ENCODE measurements around the gene CSF3.
"Not testable (repeated sequence)": the region's sequence is repeated elsewhere in the genome, so short reads cannot be mapped to it uniquely, and the experiment has no call there.

CSF3 gene

DNA sequence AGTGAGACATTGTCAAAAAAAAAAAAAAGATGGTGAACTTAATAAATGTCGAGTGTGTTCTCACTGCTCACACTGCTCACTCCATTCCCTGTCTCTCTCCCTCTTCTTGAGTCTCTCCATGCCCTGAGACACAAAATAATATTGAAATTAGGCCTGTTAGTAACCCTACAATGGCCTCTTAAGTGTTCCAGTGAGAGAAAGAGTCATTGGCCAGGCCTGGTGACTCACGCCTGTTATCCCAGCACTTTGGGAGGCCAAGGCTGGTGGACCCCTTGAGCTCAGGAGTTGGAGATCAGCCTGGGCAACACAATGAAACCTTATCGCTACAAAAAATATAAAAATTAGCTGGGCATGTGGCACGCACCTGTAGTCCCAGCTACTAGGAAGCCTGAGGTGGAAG lies 16.2 kb upstream of the CSF3 start:
- no peak for DNase-seq

DNA sequence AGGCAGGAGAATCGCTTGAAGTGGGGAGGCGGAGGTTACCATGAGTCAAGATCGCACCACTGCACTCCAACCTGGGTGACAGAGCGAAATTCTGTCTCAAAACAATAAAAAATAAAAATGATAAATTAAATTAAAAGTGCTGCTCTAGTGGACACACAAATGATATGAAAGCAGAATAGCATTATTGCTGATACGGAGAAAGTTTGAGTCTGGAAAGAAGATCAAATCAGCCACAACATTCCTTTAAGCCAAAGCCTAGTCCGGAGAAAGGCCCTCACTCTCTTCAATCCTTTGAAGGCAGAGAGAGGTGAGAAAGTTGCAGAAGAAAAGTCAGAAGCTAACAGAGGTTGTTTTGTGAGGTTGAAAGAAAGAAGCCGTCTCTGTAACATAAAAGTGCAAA lies 15.1 kb upstream of the CSF3 start:
- DNase-seq, result no peak

DNA sequence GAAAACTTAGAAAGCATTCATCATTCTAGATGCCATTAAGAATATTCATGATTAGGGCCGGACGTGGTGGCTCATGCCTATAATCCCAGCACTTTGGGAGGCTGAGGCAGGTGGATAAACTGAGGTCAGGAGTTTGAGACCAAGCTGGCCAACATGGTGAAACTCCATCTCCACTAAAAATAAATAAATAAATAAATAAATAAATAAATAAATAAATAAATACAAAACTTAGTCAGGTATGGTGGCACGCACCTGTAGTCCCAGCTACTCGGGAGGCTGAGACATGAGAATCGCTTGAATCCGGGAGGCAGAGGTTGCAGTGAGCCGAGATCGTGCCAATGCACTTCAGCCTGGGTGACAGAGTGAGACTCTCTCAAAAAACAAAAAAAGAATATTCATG lies 13.9 kb upstream of the CSF3 start:
- DNase-seq, result not testable (repeated sequence)

DNA sequence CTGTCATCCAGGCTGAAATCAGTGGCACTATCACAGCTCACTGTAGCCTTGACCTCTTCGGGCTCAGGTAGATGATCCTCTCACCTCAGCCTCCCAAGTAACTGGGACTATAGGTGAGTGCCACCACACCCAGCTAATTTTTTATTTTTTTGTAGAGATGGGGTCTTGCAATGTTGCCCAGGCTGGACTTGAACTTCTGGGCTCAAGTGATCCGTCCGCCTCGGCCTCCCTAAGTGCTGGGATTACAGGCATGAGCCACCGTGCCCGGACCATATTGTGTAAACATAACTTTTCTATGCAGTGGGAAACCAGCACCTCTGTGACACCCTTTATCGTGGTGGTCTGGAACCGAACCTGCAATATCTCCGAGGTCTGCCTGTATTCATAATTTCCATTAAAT lies 11.2 kb upstream of the CSF3 start:
- DNase-seq, result no peak

DNA sequence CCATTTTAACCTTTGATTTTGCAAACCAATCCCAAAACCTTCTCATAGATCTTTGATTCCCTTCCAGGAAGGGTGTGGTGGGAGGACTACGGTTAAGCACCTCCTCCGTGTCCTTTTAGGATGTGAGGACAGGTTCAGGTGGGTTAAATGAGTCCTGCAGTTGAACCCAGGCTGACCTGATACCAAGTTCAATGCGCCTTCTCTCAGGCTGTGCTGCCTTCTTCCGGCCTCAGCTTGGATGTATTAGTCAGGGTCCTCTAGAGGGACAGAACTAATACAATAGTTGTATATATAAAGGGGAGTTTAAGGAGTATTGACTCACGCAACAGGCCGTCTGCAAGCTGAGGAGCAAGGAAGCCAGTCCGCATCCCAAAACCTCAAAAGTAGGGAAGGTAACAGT lies 10.5 kb upstream of the CSF3 start:
- DNase-seq, result no peak

DNA sequence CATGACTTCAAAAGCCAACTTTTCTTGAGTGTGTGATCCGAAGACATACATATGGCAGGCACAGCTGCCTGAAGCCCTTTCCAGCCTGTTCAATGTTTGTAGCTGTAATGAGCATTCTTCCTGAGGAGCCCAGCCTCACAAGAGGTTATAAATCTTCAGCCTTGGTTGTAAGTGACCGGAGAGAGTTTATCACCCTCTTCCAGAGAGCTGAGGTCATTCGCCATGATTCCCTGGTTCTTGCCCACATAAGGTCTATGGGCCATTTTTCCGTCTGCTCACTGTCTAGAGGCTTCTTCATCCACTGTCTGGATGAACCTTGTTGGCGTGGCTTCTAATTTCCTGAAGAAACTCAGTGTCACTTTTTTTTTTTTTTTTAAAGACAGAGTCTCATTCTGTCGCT lies 9.7 kb upstream of the CSF3 start:
- DNase-seq, result no peak

DNA sequence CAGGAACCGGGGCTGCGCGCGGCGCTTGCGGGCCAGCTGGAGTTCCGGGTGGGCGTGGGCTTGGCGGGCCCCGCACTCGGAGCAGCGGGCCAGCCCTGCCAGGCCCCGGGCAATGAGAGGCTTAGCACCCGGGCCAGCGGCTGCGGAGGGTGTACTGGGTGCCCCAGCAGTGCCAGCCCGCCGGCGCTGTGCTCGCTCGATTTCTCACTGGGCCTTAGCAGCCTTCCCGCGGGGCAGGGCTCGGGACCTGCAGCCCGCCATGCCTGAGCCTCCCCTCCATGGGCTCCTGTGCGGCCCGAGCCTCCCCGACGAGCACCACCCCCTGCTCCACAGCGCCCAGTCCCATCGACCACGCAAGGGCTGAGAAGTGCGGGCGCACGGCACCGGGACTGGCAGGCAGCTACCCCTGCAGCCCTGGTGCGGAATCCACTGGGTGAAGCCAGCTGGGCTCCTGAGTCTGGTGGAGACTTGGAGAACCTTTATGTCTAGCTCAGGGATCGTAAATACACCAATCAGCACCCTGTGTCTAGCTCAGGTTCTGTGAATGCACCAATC lies 4.2 kb upstream of the CSF3 start:
- not testable (repeated sequence) for DNase-seq

DNA sequence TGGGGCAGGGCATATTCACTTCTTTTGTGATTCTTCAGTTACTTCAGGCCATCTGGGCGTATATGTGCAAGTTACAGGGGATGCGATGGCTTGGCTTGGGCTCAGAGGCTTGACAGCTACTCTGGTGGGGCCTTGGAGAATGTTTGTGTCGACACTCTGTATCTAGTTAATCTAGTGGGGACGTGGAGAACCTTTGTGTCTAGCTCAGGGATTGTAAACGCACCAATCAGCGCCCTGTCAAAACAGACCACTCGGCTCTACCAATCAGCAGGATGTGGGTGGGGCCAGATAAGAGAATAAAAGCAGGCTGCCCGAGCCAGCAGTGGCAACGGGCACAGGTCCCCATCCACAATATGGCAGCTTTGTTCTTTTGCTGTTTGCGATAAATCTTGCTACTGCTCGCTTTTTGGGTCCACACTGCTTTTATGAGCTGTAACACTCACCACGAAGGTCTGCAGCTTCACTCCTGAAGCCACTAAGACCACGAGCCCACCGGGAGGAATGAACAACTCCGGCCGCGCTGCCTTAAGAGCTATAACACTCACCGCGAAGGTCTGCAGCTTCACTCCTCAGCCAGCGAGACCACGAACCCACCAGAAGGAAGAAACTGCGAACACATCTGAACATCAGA lies 3.1 kb upstream of the CSF3 start:
- not testable (repeated sequence) for DNase-seq

DNA sequence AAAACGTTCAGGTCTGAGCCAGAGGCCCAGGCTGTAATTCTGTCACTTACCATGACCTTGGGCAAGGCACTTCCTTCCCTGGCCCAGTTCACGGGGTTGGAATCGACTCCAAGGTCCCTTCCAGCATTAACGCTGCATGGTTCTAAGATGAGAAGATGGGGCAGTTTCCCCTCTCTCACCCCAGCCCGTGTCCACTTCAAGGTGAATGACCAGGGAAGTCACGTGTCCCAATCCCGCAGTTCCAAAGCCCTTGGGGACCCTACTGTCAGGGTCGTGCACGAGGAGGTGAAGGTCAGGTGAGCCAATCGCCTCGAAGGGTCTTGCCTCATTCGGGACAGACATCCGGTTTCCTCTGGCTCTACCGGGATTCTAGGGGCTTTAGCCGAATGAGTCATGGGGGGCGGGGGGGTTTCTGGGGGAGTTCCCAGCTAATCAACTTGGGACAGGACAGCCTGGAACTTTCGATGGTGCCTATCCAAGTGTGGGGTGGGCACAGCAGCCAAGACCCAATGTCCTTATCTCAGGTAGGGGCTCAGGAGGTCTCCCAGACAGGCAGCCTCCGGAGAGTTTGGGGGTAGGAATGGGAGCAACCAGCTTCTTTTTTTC lies 762 bp upstream of the CSF3 start:
- DNase-seq, result no peak

DNA sequence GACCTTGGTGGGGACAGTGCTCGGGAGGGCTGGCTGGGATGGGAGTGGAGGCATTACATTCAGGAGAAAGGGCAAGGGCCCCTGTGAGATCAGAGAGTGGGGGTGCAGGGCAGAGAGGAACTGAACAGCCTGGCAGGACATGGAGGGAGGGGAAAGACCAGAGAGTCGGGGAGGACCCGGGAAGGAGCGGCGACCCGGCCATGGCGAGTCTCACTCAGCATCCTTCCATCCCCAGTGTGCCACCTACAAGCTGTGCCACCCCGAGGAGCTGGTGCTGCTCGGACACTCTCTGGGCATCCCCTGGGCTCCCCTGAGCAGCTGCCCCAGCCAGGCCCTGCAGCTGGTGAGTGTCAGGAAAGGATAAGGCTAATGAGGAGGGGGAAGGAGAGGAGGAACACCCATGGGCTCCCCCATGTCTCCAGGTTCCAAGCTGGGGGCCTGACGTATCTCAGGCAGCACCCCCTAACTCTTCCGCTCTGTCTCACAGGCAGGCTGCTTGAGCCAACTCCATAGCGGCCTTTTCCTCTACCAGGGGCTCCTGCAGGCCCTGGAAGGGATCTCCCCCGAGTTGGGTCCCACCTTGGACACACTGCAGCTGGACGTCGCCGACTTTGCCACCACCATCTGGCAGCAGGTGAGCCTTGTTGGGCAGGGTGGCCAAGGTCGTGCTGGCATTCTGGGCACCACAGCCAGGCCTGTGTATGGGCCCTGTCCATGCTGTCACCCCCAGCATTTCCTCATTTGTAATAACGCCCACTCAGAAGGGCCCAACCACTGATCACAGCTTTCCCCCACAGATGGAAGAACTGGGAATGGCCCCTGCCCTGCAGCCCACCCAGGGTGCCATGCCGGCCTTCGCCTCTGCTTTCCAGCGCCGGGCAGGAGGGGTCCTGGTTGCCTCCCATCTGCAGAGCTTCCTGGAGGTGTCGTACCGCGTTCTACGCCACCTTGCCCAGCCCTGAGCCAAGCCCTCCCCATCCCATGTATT lies 1.1 kb downstream of the CSF3 start:
- DNase-seq, result no peak

DNA sequence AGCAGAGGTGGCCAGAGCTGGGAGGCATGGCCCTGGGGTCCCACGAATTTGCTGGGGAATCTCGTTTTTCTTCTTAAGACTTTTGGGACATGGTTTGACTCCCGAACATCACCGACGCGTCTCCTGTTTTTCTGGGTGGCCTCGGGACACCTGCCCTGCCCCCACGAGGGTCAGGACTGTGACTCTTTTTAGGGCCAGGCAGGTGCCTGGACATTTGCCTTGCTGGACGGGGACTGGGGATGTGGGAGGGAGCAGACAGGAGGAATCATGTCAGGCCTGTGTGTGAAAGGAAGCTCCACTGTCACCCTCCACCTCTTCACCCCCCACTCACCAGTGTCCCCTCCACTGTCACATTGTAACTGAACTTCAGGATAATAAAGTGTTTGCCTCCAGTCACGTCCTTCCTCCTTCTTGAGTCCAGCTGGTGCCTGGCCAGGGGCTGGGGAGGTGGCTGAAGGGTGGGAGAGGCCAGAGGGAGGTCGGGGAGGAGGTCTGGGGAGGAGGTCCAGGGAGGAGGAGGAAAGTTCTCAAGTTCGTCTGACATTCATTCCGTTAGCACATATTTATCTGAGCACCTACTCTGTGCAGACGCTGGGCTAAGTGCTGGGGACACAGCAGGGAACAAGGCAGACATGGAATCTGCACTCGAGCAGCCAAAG lies 2.3 kb downstream of the CSF3 start:
- DNase-seq, result no peak

DNA sequence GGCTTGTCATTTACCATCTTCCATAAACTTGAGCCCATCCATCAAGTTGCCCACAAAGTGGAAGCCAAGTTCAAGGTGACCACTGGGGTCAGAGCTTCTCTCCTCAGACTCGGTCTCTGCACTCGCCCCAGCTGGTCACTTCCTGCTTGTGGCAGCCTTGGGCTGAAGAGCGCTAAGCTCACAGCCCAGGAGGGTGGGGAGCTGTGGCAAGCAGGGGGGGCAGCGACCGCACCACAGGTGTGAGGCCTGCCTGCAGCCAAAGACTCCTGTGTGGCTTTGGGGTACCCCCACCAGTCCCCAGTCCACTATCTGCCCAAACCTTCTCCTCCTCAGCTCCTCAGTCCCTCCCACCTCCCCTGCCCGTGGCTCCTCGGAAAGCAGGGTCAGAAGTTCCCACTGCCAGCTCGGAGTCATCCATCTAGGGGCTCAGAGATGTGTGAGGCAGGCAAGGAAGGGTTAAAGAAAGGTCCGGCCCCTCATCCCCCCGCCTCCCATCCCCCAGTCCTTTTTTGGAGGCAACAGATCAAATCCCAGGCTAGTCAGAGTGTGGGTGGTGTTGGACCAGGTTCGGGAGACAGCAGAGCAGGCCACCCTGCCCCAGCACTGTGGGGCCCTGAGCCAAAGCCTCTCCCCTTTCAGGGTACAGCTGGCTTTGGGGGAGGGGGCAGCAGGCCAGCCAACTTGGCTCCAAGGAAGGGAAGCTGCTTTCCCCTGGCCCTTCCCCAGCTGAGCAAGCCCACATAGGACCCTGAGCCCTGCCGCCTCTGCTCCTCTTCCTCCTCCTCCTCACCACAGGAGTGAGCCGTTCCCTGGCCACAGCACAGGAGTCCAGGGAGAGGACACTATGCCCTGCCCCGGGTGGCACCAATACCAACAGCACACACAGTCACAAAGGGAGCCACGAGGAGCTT lies 3.2 kb downstream of the CSF3 start:
- no peak for DNase-seq

DNA sequence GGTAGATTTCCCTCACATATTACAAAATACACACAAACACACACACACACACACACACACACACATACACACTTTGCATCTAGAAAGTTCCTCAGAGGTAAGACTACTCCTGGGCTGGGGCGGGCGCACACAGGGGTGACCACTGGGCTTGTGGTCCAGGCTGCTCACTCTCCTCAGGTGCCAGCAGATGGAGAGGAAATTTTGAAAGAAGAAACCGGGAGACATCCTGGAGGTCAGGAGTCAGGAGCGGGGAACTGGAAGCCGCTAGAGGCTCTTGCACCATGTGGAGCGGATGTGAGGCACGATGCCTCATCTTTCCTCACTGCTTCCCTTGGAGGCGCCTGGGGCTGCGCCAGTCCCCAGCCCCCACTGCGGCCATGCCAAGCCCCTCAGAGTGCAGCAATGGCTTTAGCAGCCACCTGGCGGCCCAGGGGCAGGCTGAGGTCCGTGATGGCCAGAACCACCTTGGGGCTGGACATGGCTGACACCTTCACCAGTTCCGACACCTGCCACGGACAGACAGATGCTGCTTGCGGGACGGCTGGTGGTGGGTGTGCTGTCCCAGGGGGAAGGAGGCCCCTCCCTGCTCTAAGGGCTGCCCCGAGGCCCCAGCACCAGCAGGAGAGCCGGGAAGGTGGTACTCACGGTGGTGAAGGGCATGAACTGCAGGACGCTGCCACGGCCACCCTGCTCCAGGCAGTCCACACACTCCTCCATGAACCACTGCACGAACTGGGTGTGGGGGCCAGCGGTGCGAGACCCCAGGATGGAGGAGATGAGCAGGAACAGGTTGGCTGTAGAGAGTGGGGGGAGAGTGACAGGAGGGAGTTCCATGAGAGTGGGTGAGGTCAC lies 4.1 kb downstream of the CSF3 start:
- DNase-seq, result no peak

DNA sequence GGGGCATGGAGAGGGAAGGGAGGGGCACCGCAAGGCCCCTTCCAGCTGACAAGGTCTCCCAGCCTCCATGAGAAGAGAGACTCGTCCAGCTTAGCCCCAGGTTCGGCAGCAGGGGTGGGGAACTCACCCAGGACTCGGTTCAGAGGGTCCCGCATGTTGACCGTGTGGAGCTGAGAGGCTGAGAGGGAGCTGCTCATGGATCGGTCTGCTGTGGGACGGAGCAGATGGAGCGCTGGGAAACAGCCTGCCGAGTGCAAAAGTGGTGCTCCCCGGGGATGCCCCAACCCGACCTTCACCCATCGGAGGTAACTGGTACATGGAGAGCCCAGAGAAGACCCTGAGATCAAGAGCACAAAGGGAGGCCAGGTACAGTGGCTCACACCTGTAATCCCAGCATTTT lies 4.9 kb downstream of the CSF3 start:
- no peak for DNase-seq

DNA sequence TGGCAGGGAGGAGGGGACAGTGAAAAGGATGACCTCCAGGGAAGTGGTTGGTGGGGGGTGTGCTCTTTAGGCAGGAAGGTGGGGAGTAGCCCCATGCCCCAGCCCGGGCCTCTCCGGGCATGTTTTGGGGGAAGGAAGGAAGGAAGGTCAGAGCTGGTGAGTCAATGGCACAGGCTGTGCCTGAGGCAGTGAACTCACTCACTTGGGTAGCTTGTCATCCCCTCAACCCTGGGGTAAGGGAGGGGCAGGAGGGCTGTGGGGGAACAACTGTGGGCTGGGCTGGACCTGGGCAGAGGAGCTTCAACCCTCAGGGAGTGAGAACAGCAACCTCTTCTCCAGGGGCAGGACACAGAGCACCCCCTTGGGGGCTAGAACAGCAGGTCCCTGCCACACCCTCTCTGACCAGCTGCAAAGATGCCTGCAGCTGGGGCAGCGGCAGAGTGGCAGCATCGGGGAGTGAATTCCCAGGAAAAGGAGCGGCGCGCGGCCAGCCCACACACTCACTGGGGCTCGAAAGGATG lies 6.3 kb downstream of the CSF3 start:
- DNase-seq, result no peak

DNA sequence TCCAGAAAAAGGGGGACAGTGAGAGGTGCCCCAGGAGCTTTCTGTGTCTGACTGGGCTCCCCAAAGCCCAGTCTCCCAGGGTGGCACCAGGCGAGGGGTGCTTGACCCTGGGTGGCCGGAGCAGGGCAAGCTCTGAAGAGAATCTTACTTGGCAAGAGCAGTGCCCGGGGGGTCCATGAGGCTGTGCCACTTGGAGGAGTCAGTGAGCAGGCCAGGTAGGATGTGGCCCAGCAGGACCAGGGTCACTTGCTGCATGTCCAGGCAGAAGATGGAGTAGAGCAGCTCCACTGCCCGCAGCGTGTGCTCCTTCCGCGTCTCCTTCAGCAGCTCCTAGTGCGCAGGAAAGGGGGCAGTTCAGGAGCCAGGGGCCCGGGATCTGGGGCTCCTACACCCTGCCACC lies 7.3 kb downstream of the CSF3 start:
- DNase-seq, result no peak

DNA sequence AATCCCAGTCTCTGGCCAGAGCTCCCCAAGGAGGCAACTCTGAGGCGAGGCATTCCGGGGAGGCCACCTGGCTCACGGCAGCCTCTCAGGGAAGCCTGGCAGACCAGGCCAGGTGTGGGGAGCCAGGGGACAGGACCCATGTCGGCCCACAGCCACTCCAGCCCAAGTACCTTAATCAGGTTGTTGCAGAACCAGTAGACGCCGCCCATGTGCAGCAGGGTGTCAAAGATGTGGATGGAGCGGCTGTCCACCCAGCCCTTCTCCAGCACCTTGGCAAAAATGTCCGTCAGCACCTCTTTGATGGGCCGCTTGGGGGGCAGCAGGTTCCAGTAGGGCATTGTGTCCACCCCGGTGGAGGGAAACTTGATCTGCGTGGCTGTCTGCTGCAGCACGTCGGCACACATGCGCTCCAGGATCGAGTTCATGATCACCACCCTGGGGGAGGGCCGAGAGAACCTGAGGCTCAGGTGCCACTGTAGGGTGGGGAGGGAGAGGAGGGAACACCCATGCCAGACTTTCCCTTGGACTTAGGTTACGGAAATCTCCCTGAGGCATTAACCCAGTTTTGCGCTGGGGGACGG lies 7.8 kb downstream of the CSF3 start:
- no peak for DNase-seq

DNA sequence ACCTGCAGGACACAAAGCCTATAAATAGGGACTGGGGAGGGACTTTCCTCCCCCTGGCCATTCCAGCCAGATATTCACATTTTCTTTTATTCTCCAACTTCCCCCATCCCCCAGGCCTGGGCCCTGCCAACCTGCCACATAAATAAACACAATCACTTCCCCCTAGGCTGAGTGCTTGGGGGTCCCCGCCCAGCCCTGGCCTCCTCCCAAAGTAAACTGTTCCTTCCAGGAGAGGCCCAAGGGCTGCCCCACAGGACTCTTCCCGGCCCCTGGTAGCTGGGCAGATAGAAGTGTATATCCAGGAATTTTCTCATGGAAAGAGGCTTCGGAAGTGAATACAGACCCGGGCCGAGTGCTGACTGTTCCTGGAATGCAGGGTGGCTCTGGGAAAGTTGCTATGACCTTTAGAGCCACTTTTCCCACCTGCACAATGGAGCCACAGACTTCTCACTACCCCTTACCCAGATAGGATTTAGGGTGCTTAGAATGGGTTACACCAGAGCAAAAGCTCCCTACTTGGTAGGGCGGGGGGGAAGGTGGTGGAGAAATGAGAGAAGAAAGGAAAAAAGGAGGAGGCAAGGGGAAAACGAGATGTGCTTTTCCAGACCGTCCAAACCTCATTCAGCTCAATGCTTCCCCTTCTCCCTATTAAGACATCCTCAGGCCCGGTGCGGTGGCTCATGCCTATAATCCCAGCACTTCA lies 8.5 kb downstream of the CSF3 start:
- DNase-seq, result no peak

DNA sequence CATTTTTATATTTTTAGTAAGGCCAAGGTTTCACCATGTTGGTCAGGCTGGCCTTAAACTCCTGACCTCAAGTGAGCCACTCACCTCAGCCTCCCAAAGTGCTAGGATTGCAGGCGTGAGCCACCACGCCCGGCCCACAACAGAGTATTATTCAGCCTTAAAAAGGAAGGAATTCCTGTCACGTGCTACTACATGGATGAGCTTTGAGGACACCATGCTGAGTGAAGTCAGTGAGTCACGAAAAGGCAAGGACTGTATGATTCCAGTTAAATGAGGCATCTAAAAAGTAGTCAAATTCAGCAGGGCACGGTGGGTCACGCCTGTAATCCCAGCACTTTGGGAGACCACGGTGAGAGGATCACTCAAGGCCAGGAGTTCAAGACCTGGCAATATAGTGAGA lies 9.7 kb downstream of the CSF3 start:
- no peak for DNase-seq

DNA sequence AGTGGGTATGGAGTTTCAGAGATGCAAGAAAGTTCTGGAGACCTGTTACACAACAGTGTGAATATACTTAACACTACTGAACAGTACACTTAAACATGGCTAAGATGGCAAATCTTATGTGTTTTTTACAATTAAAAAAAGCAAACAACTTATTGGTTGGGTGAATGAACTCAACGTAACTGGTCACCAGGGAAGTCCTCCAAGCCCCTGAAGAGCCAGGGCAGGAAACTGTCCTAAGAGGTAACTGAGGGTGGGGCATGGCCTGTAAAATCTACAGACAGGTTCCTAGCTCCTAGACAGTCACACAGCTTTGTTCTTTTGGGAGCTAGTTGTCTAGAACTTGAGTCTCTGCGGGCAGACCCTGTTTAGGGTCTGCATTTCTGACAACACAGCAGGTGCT lies 10.3 kb downstream of the CSF3 start:
- DNase-seq, result no peak
